ENCODE data around the gene LRRC4C. TPM values are rescaled to one million over a fixed set of nuclear protein-coding genes. Genes with fewer than 3 reads are reported as not detected.
A peak's percentile ranks its signal among the peaks of the same experiment; 100 is the strongest.

LRRC4C gene
- total and polyA plus RNA-seq, 2 experiments from 2014 or later: 0.35 to 1.1 TPM

- Mint-ChIP-seq H3K27ac (no peak overlapping the region), H3K27me3 (ENCODE audit: insufficient read depth, low read depth, poor library complexity) (peaks cover 4% of the 10 kb centered on the region), H3K4me1 (peaks cover 6% of the 10 kb centered on the region; the same call in 2 of the 3 replicates), H3K36me3 (ENCODE audit: low read depth) (peaks cover 12% of the 10 kb centered on the region; the same call in 2 of the 3 replicates), H3K4me3 (no peak overlapping the region), H3K9me3 (peaks cover 16% of the 10 kb centered on the region; the same call in 2 of the 3 replicates)
- Histone ChIP-seq H3K9me2 (ENCODE audit: insufficient read depth) (no peaks in the 10 kb centered on the region; the same call in 1 of the 2 replicates), H3F3A (replicated peaks; ENCODE audit: low read depth) (no peaks in the 10 kb centered on the region), H3K36me3 (ENCODE audit: insufficient read depth) (no peaks in the 10 kb centered on the region), H3K27me3 (ENCODE audit: insufficient read depth) (no peaks in the 10 kb centered on the region), H3K27ac (ENCODE audit: low read depth) (no peak overlapping the region), H2AFZ (peak overlapping the region; percentile 92), H3K4me2 (0 out of 2 replicates have a peak overlapping the region, but pooled peaks have one; percentile 62), H3K79me2 (replicated peaks; ENCODE audit: insufficient read depth) (no peaks in the 10 kb centered on the region), H4K20me1 (replicated peaks; ENCODE audit: insufficient read depth) (no peaks in the 10 kb centered on the region), H3K4me3 (no peak overlapping the region), H3K4me1 (ENCODE audit: insufficient read depth) (peaks cover 6% of the 10 kb centered on the region; the same call in 1 of the 2 replicates)
- TF ChIP-seq STAT1 (IDR thresholded peaks at IDR 0.05; ENCODE audit: unreplicated experiment): no peak
- TF ChIP-seq EZH2 (IDR thresholded peaks at IDR 0.05; ENCODE audit: low read depth, unreplicated experiment): no peak
- TF ChIP-seq POLR2AphosphoS5 (IDR thresholded peaks at IDR 0.05; ENCODE audit: low read depth): no peak
- TF ChIP-seq REST (IDR thresholded peaks at IDR 0.05; ENCODE audit: unreplicated experiment): no peak
- TF ChIP-seq ZNF462 (CRISPR knock-in tag; IDR thresholded peaks at IDR 0.05): no peak
- no peak for TF ChIP-seq EZH2phosphoT487 (IDR thresholded peaks at IDR 0.05; ENCODE audit: unreplicated experiment)
- no peak for TF ChIP-seq ETS1 (IDR thresholded peaks at IDR 0.05)
- TF ChIP-seq JUNB (IDR thresholded peaks at IDR 0.05; ENCODE audit: unreplicated experiment): no peak
- TF ChIP-seq NANOG (IDR thresholded peaks at IDR 0.05; ENCODE audit: borderline replicate concordance): no peak
- no peak for TF ChIP-seq ZNF114 (CRISPR knock-in tag; IDR thresholded peaks at IDR 0.05)
- no peak for TF ChIP-seq ZNF331 (CRISPR knock-in tag; IDR thresholded peaks at IDR 0.05; ENCODE audit: low read depth)
- TF ChIP-seq CTCF (conservative IDR thresholded peaks at IDR 0.05; ENCODE audit: low read depth in 2 of 2): no peak
- TF ChIP-seq CREB1 (CRISPR knock-in tag; IDR thresholded peaks at IDR 0.05; ENCODE audit: low read depth): no peak
- DNase-seq (ENCODE audit: low spot score) (peak; percentile 27), ATAC-seq (peak; percentile 72)
Measured at GRCh38 chr11:40100162-40100553, 1359.3 kb downstream of the LRRC4C start.

Data from GM23338 (cell line).